Dermis microvascular lymphatic vessel endothelial cell (primary cell): ENCODE data around the gene NAP1L4. TPM values are rescaled to one million over a fixed set of nuclear protein-coding genes. Genes with fewer than 3 reads are reported as not detected.
"Not testable (repeated sequence)": the region's sequence is repeated elsewhere in the genome, so short reads cannot be mapped to it uniquely, and the experiment has no call there.

Experiments used
- DNase-seq, 2 donors: peaks; one replicate each; pipeline versions ENCODE4 v3.0.0 to v3.0.0-alpha.2; 2010; ENCODE audit warnings: low read depth in 2 of 2
- total RNA-seq: library from RNA; depleted of rRNA; stranded (reverse); fragments of >200 nt; gene quantifications from 2 replicates; pipeline ENCODE4 v1.2.1, GENCODE V29; 2014

The NAP1L4 gene
- total RNA-seq, 1 donor from 2014 or later, result 105 TPM

- no peak for DNase-seq
Measured at GRCh38 chr11:2911785-2912391, 80.2 kb downstream of the NAP1L4 start.

- DNase-seq, result no peak
Measured at GRCh38 chr11:2911088-2911784, 80.9 kb downstream of the NAP1L4 start.

- no peak for DNase-seq
Measured at GRCh38 chr11:2910401-2910955, 81.7 kb downstream of the NAP1L4 start.

GRCh38 chr11:2909133-2909902, 82.8 kb downstream of the NAP1L4 start:
- DNase-seq, result no peak

GRCh38 chr11:2908130-2908529, 84.0 kb downstream of the NAP1L4 start:
- no peak for DNase-seq

- DNase-seq, result not testable (repeated sequence)
Measured at GRCh38 chr11:2905299-2905698, 86.8 kb downstream of the NAP1L4 start.

GRCh38 chr11:2904153-2905052, 87.7 kb downstream of the NAP1L4 start:
- DNase-seq, result no peak

GRCh38 chr11:2903672-2904011, 88.5 kb downstream of the NAP1L4 start:
- no peak for DNase-seq

GRCh38 chr11:2902784-2903671, 89.1 kb downstream of the NAP1L4 start:
- DNase-seq, result no peak

GRCh38 chr11:2901854-2902783, 90.0 kb downstream of the NAP1L4 start:
- DNase-seq, result peak; percentile 82 to 86

GRCh38 chr11:2901196-2901796, 90.8 kb downstream of the NAP1L4 start:
- DNase-seq, result no peak

- DNase-seq, result peak in 1 of 2 donors; percentile 23
Measured at GRCh38 chr11:2899080-2899783, 92.9 kb downstream of the NAP1L4 start.

GRCh38 chr11:2898366-2899079, 93.6 kb downstream of the NAP1L4 start:
- peak; percentile 69 to 94 for DNase-seq

- DNase-seq, result no peak
Measured at GRCh38 chr11:2897048-2897447, 95.1 kb downstream of the NAP1L4 start.

- no peak for DNase-seq
Measured at GRCh38 chr11:2896047-2896446, 96.1 kb downstream of the NAP1L4 start.
